Measurements from ENCODE around the gene CDH13. TPM values are rescaled to one million over a fixed set of nuclear protein-coding genes. Genes with fewer than 3 reads are reported as not detected.

Gene CDH13
- total RNA-seq, 4 donors from 2014 or later, result 3.1 to 13.5 (median 8.9) TPM

- DNase-seq (ENCODE audit: extremely low spot score), result no peak
- WGBS, result 100% methylated on average over 1 of the region's 1 CpG
- Histone ChIP-seq H3K36me3 (no peaks in the 10 kb centered on the region), H3K27ac (replicated peaks in 1 of 4) (no peak overlapping the region), H3K27me3 (no peaks in the 10 kb centered on the region), H3K4me1 (no peaks in the 10 kb centered on the region), H3K4me3 (no peak overlapping the region), H3K9me3 (no peaks in the 10 kb centered on the region)
- intact Hi-C loops (cut with DNase I), result no loop called here
- TF ChIP-seq EP300 (IDR thresholded peaks at IDR 0.05), result no peak
- no peak for TF ChIP-seq POLR2AphosphoS5 (IDR thresholded peaks at IDR 0.05)
- no peak for TF ChIP-seq POLR2A (IDR thresholded peaks at IDR 0.05; ENCODE audit: low read depth)
Measured at GRCh38 chr16:82805866-82806265, 179.1 kb downstream of the CDH13 start.

GRCh38 chr16:82807311-82807710 lies 180.5 kb downstream of the CDH13 start:
- no peak overlapping the region for H3K4me3 ChIP-seq
- no peak for TF ChIP-seq EP300 (IDR thresholded peaks at IDR 0.05)
- TF ChIP-seq POLR2A (IDR thresholded peaks at IDR 0.05; ENCODE audit: low read depth), result no peak
- no peak for TF ChIP-seq POLR2AphosphoS5 (IDR thresholded peaks at IDR 0.05)
- no peak for TF ChIP-seq CTCF (IDR thresholded peaks at IDR 0.05)
- 50% methylated on average over 3 of the region's 3 CpGs for WGBS
- H3K4me1 ChIP-seq, result no peaks in the 10 kb centered on the region
- H3K27ac ChIP-seq (replicated peaks in 1 of 4), result no peak overlapping the region
- intact Hi-C loops (cut with DNase I), result no loop called here
- no peaks in the 10 kb centered on the region for H3K9me3 ChIP-seq
- no peaks in the 10 kb centered on the region for H3K36me3 ChIP-seq
- no peaks in the 10 kb centered on the region for H3K27me3 ChIP-seq
- DNase-seq (ENCODE audit: extremely low spot score), result no peak

- H3K36me3 ChIP-seq, result no peaks in the 10 kb centered on the region
- WGBS, result 81% methylated on average over 1 of the region's 1 CpG
- no peak overlapping the region for H3K27ac ChIP-seq (replicated peaks in 1 of 4)
- no peaks in the 10 kb centered on the region for H3K27me3 ChIP-seq
- no peaks in the 10 kb centered on the region for H3K4me1 ChIP-seq
- H3K9me3 ChIP-seq, result no peaks in the 10 kb centered on the region
- no peak overlapping the region for H3K4me3 ChIP-seq
- intact Hi-C loops (cut with DNase I), result no loop called here
- TF ChIP-seq EP300 (IDR thresholded peaks at IDR 0.05) (no peak), POLR2AphosphoS5 (IDR thresholded peaks at IDR 0.05) (no peak), POLR2A (IDR thresholded peaks at IDR 0.05; ENCODE audit: low read depth) (no peak), CTCF (IDR thresholded peaks at IDR 0.05) (no peak)
- no peak for DNase-seq (ENCODE audit: extremely low spot score)
Measured at GRCh38 chr16:82808036-82808435, 181.3 kb downstream of the CDH13 start.

- TF ChIP-seq POLR2A (IDR thresholded peaks at IDR 0.05; ENCODE audit: low read depth), result no peak
- TF ChIP-seq CTCF (IDR thresholded peaks at IDR 0.05), result no peak
- no peak for TF ChIP-seq POLR2AphosphoS5 (IDR thresholded peaks at IDR 0.05)
- no peak for TF ChIP-seq EP300 (IDR thresholded peaks at IDR 0.05)
- H3K27ac ChIP-seq (replicated peaks in 1 of 4), result no peak overlapping the region
- no peaks in the 10 kb centered on the region for H3K27me3 ChIP-seq
- H3K4me3 ChIP-seq, result no peak overlapping the region
- H3K36me3 ChIP-seq, result no peaks in the 10 kb centered on the region
- intact Hi-C loops (cut with DNase I), result no loop called here
- H3K4me1 ChIP-seq, result no peaks in the 10 kb centered on the region
- WGBS, result 76% methylated on average over 6 of the region's 6 CpGs
- no peak for DNase-seq (ENCODE audit: extremely low spot score)
- no peaks in the 10 kb centered on the region for H3K9me3 ChIP-seq
Measured at GRCh38 chr16:82810077-82810476, 183.3 kb downstream of the CDH13 start.

- WGBS, result 82% methylated on average over 3 of the region's 3 CpGs
- intact Hi-C loops (cut with DNase I), result no loop called here
Measured at GRCh38 chr16:82814059-82814458, 187.3 kb downstream of the CDH13 start.

More at GRCh38 chr16:82814059-82814458, 187.3 kb downstream of the CDH13 start:
- H3K27ac ChIP-seq (replicated peaks in 1 of 4), result no peak overlapping the region
- H3K27me3 ChIP-seq, result no peaks in the 10 kb centered on the region
- TF ChIP-seq POLR2A (IDR thresholded peaks at IDR 0.05; ENCODE audit: low read depth) (no peak), POLR2AphosphoS5 (IDR thresholded peaks at IDR 0.05) (no peak), EP300 (IDR thresholded peaks at IDR 0.05) (no peak), CTCF (IDR thresholded peaks at IDR 0.05) (no peak)
- H3K4me3 ChIP-seq, result no peak overlapping the region
- no peaks in the 10 kb centered on the region for H3K9me3 ChIP-seq
- H3K36me3 ChIP-seq, result no peaks in the 10 kb centered on the region
- no peak for DNase-seq (ENCODE audit: extremely low spot score)
- H3K4me1 ChIP-seq, result no peaks in the 10 kb centered on the region

Data from esophagus muscularis mucosa (tissue), 4 donors.